Measurements from ENCODE around the gene INAFM2.

INAFM2 gene

GRCh38 chr15:40339621-40339945 is 16.1 kb downstream of the INAFM2 start:
- Histone ChIP-seq H3K4me1 (ENCODE audit: control insufficient read depth in 1 of 2, insufficient read depth in 1 of 2, low read depth in 1 of 2, low read length in 1 of 2) (peaks cover 25 to 46% of the 10 kb centered on the region in 2 experiments), H3K27me3 (no peaks in the 10 kb centered on the region), H3K36me3 (no peaks in the 10 kb centered on the region), H3K9me3 (no peaks in the 10 kb centered on the region), H3K4me3 (ENCODE audit: low read depth in 1 of 2, low read length in 1 of 2) (no peak overlapping the region), H3K27ac (no peak overlapping the region)
- TF ChIP-seq, protein P1, sequence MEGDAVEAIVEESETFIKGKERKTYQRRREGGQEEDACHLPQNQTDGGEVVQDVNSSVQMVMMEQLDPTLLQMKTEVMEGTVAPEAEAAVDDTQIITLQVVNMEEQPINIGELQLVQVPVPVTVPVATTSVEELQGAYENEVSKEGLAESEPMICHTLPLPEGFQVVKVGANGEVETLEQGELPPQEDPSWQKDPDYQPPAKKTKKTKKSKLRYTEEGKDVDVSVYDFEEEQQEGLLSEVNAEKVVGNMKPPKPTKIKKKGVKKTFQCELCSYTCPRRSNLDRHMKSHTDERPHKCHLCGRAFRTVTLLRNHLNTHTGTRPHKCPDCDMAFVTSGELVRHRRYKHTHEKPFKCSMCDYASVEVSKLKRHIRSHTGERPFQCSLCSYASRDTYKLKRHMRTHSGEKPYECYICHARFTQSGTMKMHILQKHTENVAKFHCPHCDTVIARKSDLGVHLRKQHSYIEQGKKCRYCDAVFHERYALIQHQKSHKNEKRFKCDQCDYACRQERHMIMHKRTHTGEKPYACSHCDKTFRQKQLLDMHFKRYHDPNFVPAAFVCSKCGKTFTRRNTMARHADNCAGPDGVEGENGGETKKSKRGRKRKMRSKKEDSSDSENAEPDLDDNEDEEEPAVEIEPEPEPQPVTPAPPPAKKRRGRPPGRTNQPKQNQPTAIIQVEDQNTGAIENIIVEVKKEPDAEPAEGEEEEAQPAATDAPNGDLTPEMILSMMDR (IDR thresholded peaks at IDR 0.05) = no peak

DNA sequence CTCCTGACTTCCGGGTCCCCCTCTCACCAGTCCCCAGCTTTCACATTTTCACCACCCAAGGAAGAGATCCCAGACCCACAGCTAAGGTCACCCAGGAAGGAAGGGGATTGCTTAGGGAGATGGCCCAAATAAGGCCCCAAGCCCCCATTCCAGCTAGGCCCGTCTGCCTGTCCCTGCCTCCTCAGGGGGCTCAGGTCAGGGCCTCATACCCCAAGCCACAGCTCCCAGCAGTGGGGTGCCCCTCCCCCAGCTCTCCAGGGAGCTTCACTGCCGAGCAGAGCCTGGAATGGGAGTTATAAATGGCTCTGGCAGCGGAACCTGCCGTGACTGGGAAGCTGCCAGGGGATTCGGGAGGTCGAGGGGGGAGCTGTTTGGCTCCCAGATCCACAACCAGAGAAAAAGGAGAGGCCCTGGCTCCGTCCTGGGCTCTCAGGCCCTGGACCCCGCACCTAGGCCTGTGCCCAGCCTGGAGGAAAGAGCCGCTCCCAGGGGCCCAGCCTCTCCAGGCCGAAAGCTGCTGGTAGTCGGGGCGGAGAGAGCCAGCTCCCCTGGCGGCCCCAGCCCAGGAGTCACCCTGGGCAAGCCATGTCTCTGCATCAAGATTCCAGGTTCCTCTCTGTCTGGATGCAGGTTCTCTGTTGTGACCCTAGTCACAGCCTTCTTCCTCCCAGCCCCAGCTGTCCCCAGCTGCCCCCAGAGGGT is 16.7 kb downstream of the INAFM2 start:
- Histone ChIP-seq H3K36me3 (no peaks in the 10 kb centered on the region), H3K4me3 (ENCODE audit: low read depth in 1 of 2, low read length in 1 of 2) (no peak overlapping the region), H3K27ac (no peak overlapping the region), H3K27me3 (no peaks in the 10 kb centered on the region), H3K9me3 (no peaks in the 10 kb centered on the region), H3K4me1 (ENCODE audit: control insufficient read depth in 1 of 2, insufficient read depth in 1 of 2, low read depth in 1 of 2, low read length in 1 of 2) (peaks cover 19 to 44% of the 10 kb centered on the region in 2 experiments)
- TF ChIP-seq, protein P1 (IDR thresholded peaks at IDR 0.05) = no peak

DNA sequence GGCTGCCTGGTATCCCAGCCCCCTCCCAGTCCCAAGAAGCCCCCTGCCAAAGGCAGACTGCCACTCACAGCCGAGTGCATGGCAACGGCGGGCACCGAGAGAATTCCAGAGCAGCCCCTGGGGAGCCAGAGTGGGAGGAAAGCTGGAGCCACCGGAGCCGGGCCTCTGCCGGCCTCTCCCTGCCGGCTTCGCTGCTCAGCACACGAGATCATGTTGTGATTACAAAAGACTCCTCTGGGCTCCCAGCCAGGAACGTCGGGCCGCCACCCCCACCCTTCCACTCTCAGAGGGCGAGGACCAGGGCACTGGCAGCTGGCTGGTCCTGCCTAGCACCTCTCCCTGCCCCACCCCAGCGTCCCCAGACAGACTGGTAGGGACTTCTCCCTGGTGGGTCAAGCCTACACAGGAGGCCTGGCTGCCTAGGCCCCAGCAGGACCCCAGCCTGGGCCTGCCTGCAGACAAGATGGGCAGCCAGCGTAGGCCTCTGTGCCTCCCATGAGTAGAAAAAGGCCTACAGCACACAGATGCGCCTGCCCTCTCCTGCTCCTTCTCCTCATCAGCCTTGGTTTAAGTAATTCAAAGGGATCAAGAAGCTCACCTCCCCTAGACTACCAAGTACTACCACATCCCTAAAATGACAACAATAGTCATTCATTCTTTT is 17.4 kb downstream of the INAFM2 start, which contains the start of gene CCDC9B:
Gene CCDC9B (minus strand): TSS at position 200 of the 661 bp plus-strand sequence. CDS start 120 bp downstream, at position 80.
- Histone ChIP-seq H3K36me3 (no peaks in the 10 kb centered on the region), H3K27me3 (no peaks in the 10 kb centered on the region), H3K4me1 (ENCODE audit: control insufficient read depth in 1 of 2, insufficient read depth in 1 of 2, low read depth in 1 of 2, low read length in 1 of 2) (peaks cover 15 to 40% of the 10 kb centered on the region in 2 experiments), H3K9me3 (no peaks in the 10 kb centered on the region), H3K4me3 (ENCODE audit: low read depth in 1 of 2, low read length in 1 of 2) (no peak within 1 kb of the TSS), H3K27ac (no peak within 1 kb of the TSS)
- TF ChIP-seq, protein P1 (IDR thresholded peaks at IDR 0.05) = no peak

GRCh38 chr15:40342416-40343320 is 19.2 kb downstream of the INAFM2 start:
- H3K36me3 ChIP-seq = no peaks in the 10 kb centered on the region
- no peaks in the 10 kb centered on the region for H3K9me3 ChIP-seq
- peaks cover 5 to 22% of the 10 kb centered on the region in 2 experiments for H3K4me1 ChIP-seq (ENCODE audit: control insufficient read depth in 1 of 2, insufficient read depth in 1 of 2, low read depth in 1 of 2, low read length in 1 of 2)
- H3K27me3 ChIP-seq = no peaks in the 10 kb centered on the region
- TF ChIP-seq, protein P1 (IDR thresholded peaks at IDR 0.05) = no peak
- H3K4me3 ChIP-seq (ENCODE audit: low read depth in 1 of 2, low read length in 1 of 2) = no peak overlapping the region
- no peak overlapping the region for H3K27ac ChIP-seq

- TF ChIP-seq, protein P1 (IDR thresholded peaks at IDR 0.05) = no peak
Observed at GRCh38 chr15:40343512-40343911, 20.0 kb downstream of the INAFM2 start.

More at GRCh38 chr15:40343512-40343911, 20.0 kb downstream of the INAFM2 start:
- H3K27me3 ChIP-seq = no peaks in the 10 kb centered on the region
- H3K27ac ChIP-seq = no peak overlapping the region
- H3K4me1 ChIP-seq (ENCODE audit: control insufficient read depth in 1 of 2, insufficient read depth in 1 of 2, low read depth in 1 of 2, low read length in 1 of 2) = peaks cover 0 to 16% of the 10 kb centered on the region in 2 experiments
- no peaks in the 10 kb centered on the region for H3K36me3 ChIP-seq
- H3K4me3 ChIP-seq (ENCODE audit: low read depth in 1 of 2, low read length in 1 of 2) = no peak overlapping the region
- no peaks in the 10 kb centered on the region for H3K9me3 ChIP-seq

Data from neutrophil (primary cell).